ELR (cell line): ENCODE measurements around the gene OSR1.
"Not testable (repeated sequence)": the region's sequence is repeated elsewhere in the genome, so short reads cannot be mapped to it uniquely, and the experiment has no call there.

Experiments used
- DNase-seq: peaks from one replicate; pipeline ENCODE4 v3.0.0-alpha.2; 2015; ENCODE audit warnings: low read depth

The OSR1 gene

DNA sequence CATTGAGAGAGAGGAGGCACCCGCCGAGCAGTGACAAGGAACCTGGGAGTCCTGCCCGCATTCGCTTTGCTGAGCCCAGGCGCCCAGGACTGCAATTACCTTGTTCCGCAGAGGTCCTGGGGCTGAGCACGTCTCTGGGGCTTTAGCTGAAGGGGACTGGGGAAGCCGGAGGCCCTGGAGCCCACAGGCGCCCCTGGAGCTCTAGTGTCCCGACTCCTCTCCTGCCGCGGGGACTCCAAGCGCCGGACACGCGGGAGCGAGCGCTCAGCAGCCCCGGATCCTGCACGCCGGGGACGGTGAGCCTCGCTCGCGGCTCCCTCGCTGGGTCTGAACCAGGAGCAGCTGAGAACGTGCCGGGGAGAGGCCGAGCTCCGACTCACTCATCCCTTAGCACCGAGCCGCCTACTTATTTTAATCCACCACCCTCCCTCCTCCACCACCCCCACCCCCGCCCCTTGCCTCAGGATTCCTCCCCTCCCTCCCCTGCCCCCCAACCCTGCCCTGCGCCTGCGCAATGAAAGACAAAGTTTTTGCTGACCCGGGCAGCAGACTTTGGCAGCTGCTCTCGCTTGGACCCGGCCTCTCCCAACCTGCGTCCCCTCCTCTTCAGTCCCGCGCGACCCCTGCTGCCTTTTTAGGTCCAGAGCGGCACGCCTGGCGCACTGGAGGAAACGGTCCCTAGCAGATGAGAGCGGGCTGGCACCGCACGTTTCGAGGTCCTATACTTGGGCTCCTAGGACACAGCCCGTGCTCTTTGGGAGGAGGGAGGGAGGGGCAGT is at the start of gene OSR1:
OSR1 (minus strand) TSS at position 382 of the 779 bp plus-strand sequence. CDS start 4,818 bp downstream, outside the sequence.
- peak; percentile 82 for DNase-seq

DNA sequence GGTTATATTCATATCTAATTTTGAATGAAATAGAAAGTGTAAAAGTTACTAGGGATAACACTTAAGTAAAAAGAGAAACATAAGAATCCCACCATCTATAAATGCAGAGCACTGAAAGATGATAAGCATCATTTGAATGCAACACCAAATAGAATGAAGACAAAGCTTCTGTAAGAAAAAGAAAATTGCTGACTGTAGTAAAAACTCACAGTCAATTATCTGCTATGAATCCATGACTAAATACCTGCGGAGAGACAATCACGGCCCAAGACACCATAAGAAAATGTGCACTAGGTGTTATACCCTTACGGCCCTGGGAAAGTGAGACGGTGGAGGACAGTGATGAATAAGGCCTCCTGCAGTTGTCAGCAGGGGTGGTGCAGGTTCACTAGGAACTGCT is 45.4 kb upstream of the OSR1 start:
- no peak for DNase-seq

DNA sequence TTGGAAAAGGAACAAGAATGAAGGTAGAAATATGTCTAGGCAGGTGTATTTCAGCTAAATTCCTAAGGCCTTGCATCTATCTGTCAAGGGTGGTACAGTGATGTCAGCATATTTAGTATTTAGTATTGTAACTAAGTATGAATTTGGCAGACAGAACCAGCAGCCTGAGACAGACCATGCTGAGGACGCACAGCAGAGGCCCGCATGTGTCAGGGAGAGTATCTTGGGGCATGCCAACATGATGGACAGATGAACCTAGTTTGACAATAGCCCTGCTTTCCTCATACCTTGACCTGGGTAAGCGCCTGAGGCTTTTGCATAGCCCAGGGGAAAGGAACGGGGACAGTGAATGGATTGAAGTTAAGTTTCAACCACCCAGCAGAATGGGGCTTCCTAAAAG is 33.8 kb upstream of the OSR1 start:
- no peak for DNase-seq

DNA sequence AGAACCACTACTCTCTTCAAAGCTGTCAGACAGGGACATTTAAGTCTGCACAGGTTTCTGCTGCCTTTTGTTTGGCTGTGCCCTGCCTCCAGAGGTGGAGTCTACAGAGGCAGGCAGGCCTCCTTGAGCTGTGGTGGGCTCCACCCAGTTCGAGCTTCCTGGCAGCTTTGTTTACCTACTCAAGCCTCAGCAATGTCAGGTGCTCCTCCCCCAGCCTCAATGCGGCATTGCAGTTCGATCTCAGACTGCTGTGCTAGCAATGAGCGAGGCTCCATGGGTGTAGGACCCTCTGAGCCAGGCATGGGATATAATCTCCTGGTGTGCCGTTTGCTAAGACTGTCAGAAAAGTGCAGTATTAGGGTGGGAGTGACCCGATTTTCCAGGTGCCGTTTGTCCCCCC is 31.0 kb upstream of the OSR1 start:
- DNase-seq = not testable (repeated sequence)

DNA sequence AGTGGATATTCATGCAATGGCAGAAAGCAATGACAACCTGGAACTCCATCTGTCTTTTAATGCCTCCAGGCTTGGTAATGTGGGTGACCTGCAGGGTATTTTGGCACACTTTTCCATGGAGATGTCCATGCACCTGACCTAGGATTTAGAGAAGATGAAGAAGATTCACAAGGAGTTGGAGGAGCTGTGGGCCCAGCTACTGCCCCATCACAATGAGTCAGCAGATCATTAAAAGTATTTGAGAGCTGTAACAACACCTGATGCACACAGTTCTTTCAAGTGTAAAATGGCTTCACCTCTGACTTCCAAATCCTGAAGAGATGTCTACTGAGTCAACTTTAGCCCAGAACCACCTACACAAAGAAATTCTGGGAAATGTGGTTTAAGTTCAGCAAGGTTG is 22.1 kb upstream of the OSR1 start:
- DNase-seq = no peak

DNA sequence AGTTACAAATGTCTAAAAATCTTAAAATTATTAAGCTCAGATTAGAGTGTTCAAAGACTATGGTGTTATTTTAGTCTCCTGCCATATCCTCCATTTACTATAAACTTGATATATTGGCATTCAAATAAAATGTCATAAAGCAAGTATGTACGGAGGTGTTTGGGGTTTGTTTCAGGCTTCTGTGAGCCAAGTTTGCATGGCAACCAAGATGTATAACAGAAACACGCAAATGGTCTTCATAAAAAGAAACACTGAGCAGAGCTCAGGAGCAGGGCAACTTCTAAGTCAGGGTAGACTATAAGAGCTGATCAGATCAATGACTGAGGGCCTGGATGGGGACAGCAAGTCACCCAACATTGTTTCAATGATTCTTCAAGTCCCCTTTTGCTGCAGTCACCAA is 20.5 kb upstream of the OSR1 start:
- no peak for DNase-seq

DNA sequence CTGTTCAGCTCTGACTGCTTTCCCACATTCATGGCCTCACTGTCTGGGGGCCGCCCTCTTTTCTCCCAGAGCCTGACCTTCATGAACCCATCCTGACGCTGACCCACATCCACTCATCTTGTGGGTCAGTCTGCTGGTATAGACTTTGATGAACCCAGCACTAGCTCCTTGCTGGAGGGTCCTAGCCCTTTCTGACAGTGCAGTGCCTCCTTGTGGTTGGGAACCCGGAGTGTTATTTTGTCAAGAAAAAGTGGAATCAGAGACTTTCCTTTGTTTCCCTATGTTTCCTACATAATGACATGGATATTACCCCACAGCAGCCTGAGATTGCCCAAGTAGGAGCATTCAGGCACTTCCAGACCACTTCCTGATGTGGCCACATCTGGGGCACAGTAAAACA is 19.3 kb upstream of the OSR1 start:
- DNase-seq = no peak

DNA sequence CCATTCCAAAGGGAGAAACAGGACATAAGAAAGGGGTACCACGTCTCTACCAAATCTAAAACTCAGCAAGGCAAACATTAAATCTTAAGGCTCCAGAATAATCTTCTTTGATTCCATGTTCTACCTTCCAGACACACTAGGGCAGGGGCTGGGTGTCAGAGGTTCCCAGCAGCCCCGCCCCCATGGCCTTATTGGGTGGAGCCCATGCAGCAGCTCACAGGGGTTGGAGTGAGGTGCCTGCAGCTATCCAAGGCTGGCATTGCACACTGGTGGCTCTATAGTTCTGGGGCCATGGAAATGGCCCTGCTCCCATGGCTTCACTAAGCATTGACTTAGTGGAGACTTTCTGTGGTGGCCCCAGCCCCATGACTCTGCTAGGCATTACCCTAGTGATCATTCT is 14.9 kb upstream of the OSR1 start:
- DNase-seq = no peak

DNA sequence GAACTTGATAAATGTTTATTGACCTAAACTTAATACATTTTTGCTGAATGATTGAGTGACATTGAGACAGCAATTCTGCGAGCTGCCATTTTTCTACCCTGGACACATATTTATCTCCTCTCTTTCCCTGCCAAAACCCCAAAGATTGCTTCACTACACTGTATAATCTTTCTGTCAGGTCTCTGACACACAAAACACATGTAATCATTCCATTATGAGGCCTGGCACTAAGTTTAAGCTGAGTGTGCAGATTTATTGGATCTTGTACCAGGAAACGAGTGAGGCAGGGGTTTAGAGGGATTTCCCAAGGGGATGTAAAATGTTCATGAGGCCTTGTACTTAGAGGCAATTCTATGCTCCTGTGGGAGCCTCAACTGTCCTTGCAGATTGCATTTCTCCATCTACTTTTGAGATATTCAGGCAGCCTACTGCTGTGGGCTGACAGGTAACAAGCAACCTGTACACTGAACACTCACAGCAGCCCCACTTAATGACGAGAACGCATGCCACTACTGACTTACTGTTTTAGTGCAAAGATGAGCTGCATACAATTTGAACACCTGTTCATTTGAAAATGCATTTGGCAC is 13.7 kb upstream of the OSR1 start:
- DNase-seq = no peak

DNA sequence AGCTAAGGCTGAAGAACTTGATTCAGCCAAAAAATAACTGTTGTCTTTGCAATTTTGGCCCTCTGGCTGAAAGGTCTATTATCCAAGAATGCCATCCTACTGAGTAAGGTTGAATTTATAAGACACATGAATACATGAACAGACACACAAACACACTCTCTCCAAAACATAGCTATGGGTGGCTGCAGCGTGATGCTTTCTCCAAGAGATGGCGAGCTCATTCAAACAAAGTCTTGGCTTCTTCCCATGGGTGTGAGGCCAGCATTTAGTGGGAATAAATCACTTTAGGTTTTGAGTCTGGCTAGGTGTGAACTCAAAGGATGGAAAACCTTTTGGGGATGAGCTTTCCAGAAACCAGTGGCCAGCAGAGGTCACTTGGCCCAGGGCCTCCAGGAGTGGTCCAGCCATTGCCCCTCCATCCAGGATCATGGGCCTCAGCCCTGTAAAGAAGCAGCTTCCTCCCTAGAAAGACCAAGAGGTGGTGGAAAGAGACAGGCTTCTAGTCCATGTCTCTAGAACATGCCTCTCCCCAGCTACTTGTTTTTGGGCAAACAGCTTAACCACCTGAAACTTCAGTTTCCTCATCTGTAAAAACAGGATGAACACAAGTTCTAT is 11.0 kb upstream of the OSR1 start:
- DNase-seq = peak; percentile 57

DNA sequence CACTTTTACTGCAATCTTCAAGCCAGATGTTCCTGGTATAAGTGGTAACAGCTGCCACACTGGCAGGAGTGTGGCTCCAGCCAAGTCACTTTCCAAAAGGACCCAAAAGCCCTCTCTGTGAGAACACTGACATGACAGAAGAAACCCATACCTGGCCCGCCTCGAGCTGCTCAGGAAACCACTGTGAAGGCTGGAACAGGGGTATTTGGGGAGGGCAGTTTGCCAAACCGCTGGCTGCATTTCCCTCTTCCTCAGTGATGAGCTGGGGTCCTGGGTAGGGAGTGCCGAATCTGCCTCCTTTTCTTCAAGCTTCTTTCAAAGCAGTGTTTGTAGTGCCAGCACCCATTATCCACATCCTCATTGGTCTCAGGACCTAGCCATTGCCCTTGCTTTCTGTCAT is 10.3 kb upstream of the OSR1 start:
- DNase-seq = no peak

DNA sequence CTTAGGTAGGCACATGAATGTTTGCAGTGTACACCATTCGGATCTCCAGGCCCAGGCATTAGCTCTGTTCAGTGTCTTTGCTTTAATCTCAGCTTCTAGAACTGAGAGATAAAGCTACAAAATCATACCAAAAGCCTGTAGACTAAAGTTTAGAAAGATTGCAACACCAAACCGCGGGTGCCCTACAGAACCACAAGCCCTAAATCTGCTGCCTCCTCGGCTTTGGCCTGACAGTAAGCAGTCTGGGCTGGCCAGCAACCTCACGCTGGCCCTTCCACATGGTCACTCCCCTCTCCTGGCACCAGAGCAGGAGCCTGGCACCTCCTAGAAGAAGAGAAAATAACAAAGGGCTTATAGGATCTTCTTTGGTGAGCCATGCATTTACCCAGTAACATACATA is 8.9 kb upstream of the OSR1 start:
- DNase-seq = no peak

DNA sequence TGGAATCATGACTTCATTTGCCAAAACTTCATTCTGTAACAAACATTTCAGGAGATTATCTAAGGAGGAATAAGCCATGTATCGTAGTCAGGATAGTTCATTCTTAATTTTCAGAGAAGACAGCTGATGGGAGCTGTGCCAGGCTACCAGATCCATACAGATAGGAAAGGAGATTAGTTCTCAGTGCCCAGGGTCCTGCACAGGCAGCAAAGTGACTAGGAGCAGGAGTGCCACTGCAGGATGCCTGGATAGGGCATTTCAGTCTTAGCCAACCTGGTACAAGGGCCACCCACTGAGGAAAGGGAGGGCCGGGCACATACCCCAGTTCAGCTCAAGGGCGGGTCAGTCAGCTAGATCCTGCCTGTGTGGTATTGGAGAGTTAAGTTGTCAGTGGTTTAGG is 6.7 kb upstream of the OSR1 start:
- DNase-seq = no peak

DNA sequence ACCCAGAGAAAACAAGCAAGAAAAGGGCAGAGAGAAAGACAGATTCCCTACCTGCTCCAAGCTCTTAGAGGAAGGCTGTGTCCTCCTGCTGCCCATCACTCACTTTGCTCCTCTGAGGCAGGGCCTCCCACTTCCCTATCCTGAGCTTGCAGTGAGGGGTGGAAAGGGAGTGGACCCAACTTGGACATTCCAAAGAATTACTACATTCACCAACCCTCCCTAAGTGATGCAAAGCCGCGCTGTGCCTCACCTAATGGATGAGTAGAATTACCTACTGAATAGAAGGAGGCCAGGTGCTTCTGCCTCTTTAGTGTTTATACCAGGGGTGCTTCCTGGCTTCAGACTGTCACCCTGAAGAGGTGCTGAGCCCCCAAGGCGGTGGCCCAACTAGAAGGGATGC is 5.6 kb upstream of the OSR1 start:
- no peak for DNase-seq

DNA sequence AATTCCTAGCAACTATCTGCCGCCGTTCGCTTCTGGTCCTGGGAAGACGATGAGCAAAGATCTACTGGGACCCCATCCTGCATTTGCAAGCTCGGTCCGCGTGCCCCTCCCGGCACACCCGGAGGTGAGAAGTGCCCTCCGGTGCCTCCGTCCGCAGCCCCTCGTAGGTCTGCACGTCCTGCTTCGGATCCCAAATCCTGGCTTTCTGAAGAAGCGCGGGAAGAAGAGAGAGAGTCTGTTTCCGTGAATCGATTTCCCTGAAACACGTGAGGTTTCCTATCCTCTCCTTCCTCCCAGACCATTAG is 5.0 kb upstream of the OSR1 start:
- peak; percentile 16 for DNase-seq

DNA sequence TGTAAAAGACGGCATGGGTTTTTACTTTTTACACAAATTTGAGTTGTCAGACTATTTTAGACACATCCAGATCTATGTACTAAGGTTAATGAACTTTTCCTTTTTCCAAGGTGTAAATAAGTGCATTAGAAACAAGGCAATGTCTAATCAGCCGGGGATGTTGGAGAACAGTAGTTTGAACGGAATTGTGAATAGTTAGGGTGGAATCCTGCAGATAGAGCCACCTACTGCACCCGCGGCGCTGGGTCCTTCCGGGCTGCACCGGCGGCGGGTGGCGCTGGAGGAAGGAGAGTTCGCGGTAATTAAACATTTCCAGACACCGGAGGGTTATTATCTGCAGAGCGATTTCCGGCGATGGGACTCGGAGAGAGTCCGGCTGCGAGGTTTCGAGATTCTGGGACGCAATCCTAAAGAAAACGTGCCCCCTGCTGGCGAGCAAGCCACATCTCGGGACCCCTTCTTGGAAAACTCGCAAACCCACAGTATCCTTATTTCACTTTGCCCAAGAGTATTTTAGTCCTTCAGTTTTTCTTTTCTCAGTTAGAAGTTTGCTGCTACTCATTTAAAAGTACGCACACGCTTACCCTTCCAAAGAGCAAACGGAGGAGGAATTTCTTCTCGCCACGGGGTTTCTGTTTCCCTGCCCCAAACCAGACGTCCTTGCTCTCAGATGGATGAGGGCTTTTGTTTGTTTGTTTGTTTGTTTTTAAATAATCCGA is 4.5 kb upstream of the OSR1 start:
- DNase-seq = peak; percentile 92

DNA sequence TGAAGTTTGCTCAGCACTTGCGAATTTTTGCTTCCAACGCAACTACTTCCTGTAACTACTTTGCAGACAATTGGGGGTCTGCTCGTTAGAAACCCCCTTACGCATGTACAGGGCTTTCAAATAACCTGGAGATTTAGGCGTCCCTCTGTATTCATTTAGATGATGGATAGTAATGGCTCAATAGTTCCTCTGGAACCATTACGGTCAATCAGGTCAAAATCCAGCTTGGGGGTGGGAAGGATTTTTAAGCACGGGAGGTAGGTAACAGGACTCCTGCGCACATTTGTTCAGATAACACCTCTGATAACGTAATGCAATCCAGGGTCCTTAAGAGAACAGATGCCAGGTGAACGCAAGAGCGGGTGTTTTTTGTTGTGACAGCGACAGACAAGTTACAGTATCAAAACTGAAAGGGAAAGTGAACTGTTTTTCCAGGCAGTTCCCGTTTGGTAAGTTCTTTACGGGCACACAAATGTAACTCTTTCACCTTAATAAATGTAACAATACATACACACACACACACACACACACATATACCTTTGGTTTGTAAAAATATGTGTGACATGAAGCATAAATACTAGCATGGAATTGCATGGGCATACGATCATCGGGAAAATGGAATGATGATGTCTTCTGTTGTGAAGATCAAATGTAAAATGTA is 3.8 kb upstream of the OSR1 start:
- DNase-seq = peak; percentile 44

DNA sequence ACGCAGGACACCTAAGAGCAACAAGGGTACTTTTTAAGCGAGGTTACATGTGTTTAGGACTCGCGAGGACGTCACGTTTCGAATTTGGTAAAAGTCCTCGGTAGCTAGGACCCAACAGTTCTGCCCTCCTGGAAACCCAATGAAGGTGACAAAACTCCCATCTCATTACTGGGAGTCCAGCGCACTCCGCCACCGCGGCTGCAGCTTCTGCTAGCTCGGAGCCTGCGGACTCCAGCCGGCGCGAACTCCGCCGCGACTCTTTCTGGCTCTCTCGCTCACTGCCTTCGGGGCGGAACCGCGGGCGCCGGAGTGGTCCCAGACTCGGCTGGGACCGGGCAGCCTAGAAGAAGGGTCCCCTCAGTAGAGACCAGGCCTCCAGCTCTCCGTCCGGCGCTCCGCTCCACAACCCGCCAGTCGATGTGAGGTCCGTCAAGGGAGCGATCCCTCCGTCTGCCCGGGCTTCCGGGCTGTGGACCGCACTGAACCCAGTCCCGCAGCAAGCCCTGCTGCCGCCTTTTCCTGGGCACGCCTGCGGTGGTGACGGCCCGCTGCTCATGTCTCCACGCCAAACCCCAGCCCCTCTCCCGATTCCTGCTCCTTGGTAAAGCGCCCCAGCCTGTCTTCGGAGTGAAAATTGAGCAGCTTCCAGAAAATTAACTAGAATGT is 3.0 kb upstream of the OSR1 start:
- DNase-seq = peak; percentile 32

DNA sequence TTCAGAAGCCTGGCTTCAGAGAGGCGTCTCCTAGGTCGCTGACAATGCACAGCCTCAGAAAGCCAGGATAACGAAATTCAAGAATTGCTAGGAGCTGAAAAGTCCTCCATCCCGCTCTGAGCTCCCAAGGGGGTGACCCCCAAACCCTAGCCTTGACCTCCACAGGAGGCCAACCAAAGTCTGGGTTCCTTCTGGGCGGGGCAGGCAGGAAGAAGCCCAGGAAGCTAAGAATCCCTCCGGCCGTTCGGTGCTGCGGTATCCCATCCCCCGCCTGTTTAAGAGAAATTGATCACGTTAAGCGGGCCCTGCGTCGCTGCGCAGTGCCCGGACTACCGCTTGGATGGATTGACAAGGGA is 2.5 kb upstream of the OSR1 start:
- DNase-seq = no peak

DNA sequence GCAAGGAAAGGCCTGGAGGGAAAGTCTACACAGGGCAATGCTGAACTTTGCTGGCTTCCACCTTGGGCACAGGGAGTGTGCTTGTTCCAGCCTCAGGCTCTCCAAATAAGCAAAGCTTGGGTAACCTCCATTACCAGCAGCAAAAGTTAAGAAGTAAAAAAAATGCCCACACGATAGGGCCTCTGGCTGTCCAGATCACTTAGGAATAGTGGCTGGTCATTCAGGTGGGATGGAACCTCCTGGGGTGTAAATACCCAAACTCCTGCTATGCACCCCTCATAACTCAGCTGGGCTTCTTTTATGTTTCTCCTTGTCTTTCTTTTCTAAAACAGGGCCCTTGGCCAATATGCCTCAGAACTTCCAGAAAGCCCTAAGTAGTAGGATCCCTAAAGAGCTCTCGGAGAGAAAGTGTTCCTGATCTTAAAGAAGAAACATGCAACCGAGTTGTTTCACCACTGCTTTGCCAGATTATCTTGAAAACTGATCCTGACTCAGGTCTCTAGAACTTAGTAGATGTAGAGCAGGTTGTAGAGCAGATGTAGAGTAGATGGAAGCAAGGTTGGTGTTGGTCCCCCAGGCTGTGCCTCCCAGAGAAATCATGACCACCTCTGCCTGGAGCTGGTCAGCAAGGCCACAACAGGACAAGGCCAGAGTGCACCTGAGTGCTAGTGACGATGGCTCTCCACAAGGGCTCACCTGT is 2.0 kb upstream of the OSR1 start:
- DNase-seq = no peak

DNA sequence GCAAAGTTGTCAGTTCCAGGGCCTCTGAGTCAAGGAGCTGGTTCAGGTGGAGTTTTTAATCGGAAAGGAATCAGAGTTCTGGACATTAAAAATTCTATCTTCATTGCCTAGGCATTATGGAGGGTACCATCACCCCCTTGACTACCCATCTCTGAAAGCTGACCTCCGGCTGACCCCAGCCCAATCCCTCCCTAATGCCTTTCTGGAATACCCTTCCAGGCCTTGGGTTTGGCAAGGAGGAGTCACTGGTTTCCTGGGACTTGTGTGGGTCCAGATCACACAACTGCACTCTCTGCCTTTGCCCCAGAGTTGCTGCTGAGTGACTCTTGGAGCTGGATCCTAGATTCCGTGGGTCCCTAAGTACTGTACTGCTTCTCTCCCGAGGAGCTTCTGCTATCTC is 1.0 kb upstream of the OSR1 start:
- no peak for DNase-seq

DNA sequence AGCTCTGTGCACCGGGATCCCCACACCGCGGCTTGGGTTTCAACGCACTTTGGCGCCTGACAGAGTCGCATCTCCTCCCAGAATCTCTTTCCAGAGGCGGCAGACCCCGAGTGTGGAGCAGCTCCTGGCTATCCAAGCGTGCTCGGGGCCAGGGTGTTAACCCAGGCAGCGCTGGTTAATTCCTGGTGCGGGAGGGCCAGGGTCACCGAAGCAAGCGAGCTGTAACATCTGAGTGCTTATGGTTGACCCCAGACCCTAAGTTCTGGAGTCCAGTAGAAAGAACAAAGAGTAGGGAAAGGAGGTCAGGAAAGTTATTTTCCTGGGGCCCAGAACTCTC is 566 bp upstream of the OSR1 start:
- no peak for DNase-seq
